IPS DF 6.9 (cell line): ENCODE measurements around the gene SOCS1.

Source experiments
- DNase-seq: peaks from one replicate; pipeline ENCODE4 v3.0.0-alpha.2; 2013; ENCODE audit warnings: low read depth, low spot score
- H3K27ac ChIP-seq: one replicate; pipeline ENCODE4 v1.5.1; 2013; ENCODE audit warnings: low read length, control low read depth
- H3K27me3 ChIP-seq: 2 replicates; pipeline ENCODE4 v1.6.1; 2013; ENCODE audit warnings: mild to moderate bottlenecking, low read length; ENCODE audit not compliant: control insufficient read depth, insufficient read depth
- H3K36me3 ChIP-seq: 2 replicates; pipeline ENCODE4 v1.6.1; 2013; ENCODE audit warnings: low read length; ENCODE audit not compliant: control insufficient read depth, insufficient read depth
- H3K4me1 ChIP-seq: 2 replicates; pipeline ENCODE4 v1.6.1; 2013; ENCODE audit warnings: low read length; ENCODE audit not compliant: control insufficient read depth, insufficient read depth
- H3K4me3 ChIP-seq: 2 replicates; pipeline ENCODE4 v1.5.1; 2013; ENCODE audit warnings: mild to moderate bottlenecking, low read length
- H3K9me3 ChIP-seq: 2 replicates; pipeline ENCODE4 v1.6.1; 2013; ENCODE audit warnings: low read length, inconsistent platforms; ENCODE audit not compliant: control insufficient read depth, insufficient read depth
- WGBS: extraction: QIAGEN DNeasy Blood & Tissue Kit; methylation state at CpG from one replicate; pipeline ENCODE4 v1.1.7; 2013; ENCODE audit warnings: mixed read lengths, missing lambda C conversion rate; ENCODE audit not compliant: insufficient read length, insufficient coverage; 5-methylcytosine and 5-hydroxymethylcytosine counted together

Gene SOCS1

DNA sequence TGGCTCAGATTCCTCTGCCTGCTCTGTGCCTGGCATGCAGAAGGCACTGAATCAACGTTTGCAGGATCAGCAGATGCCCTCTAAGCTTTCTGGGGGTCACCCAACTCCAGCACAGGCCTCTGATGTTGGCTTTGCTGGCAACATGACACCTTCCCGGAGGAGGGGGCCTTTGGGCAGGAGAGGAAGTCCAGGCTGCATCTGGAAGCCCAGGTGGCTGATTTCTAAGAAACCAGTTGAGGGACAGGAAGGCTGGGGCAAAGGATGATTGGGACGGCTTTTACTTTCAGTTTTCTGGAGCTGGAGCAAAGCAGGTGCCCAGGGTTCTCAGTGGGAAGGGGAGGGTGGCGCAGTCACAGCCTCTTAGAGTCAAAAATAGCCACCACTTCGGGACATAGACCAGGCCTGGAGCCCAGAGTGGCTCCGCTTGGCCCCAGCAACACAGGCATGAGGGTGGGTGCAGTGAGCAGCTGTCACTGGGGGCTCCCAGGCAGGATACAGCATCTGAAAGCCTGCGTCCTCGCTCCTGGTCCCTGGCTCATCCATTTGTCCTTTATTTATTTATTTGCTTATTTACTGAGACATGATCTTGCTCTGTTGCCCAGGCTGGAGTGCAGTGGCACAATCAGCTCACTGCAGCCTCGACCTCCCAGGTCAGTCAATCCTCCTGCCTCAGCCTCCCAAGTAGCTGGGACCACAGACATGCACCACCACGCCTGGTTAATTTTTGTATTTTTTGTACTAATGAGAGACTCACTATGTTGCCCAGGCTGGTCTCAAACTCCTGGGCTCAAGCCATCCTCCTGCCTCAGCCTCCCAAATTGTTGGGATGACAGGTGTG is 15.1 kb downstream of the SOCS1 start:
- no peaks in the 10 kb centered on the region for H3K9me3 ChIP-seq
- no peak overlapping the region for H3K27ac ChIP-seq
- H3K36me3 ChIP-seq = no peaks in the 10 kb centered on the region
- no peak for DNase-seq
- no CpG with 5 or more reads among the region's 10 CpGs for WGBS
- H3K27me3 ChIP-seq = no peaks in the 10 kb centered on the region
- no peaks in the 10 kb centered on the region for H3K4me1 ChIP-seq
- no peak overlapping the region for H3K4me3 ChIP-seq

DNA sequence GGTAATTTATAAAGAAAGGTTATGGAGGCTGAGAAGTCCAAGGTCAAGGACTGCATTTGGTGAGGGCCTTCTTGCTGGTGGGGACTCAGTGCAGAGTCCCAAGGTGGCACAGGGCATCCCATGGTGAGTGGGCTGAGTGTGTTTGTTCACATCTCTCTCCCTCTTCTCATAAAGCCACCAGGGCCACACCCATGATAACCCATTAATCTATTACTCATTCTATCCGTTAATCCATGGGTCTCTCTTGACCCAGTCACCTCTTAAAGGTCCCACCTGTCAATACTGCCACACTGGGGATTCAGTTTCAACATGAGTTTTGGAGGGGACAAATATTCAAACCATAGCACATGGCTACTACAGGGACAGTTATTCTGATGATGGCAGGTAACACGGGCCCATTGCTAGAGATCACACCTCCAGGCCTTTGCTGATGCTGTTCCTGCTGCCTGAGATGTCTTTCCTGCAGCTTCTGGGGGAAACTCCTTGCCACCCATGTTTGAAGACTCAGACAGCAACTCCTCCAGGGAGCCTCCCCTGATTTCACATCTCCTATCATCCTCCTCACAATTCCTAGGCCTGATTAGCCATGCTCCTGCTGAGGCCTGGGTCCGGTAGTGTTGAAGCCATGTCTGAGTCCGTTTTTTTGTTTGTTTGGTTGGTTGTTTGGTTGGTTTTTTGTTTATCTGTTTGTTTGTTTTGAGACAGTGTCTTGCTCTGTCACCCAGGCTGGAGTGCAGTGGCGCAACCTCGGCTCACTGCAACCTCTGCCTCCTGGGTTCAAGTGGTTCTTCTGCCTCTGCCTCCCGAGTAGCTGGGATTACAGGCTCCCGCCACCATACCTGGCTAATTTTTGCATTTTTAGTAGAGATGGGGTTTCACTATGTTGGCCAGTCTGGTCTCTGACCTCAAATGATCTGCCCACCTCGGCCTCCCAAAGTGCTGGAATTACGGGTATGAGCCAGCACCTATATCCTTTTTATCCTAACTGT is 16.1 kb downstream of the SOCS1 start:
- Histone ChIP-seq H3K27ac (no peak overlapping the region), H3K9me3 (no peaks in the 10 kb centered on the region)
- no CpG with 5 or more reads among the region's 10 CpGs for WGBS

DNA sequence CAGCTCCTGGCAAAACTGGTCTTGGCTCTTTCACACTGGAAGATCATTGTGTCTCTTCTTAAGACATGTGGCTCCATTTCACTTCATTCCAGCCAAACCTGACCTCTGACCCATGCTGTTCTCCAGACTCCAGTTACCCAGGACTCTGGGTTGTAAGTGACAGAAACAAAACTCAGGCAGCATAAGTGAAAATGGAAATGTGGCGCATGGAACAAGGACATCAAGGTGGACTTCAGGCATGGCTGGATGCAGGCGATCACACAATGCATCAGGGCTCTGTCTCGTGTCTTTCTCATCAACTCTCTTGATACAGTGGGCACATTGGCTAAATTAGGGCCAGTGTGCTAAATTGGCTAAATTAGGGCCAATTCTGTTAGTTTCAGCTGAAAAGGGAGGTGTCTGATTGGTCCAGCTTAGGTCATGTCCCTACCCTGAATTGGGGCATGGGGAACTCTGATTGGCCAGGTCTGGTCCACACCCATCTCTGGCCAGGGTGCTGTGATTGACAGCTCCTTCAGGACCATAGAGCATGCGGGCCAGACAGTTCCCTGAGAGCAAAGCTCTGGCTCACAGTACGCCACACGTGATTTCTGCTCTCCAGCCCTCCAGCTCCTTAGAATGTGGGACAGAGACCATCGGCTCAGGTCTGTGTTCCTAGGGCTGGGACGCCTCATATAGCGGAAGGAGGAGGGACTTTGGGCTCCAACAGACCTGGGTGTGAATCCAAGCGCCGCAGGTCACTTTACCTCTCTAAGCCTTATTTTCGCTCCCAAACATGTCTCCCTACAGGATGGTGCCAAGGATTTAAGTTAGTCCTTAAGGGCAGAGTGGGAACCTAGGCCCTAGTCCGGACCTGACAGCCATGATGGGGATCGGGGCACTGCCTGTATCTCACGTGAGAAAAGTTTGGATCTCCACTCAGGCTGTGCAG is 17.5 kb downstream of the SOCS1 start:
- Histone ChIP-seq H3K4me1 (no peaks in the 10 kb centered on the region), H3K36me3 (no peaks in the 10 kb centered on the region), H3K4me3 (no peak overlapping the region), H3K9me3 (no peaks in the 10 kb centered on the region), H3K27ac (no peak overlapping the region), H3K27me3 (no peaks in the 10 kb centered on the region; the same call in 1 of the 2 replicates)
- no peak for DNase-seq
- no CpG with 5 or more reads among the region's 15 CpGs for WGBS

More for the DNA sequence above, 16.1 kb downstream of the SOCS1 start:
- Histone ChIP-seq H3K36me3 (no peaks in the 10 kb centered on the region), H3K4me3 (no peak overlapping the region), H3K27me3 (no peaks in the 10 kb centered on the region; the same call in 1 of the 2 replicates), H3K4me1 (no peaks in the 10 kb centered on the region)
- no peak for DNase-seq

- Histone ChIP-seq H3K9me3 (no peaks in the 10 kb centered on the region), H3K27me3 (no peaks in the 10 kb centered on the region; the same call in 1 of the 2 replicates), H3K36me3 (no peaks in the 10 kb centered on the region), H3K27ac (no peak overlapping the region), H3K4me3 (no peak overlapping the region), H3K4me1 (peaks cover 3% of the 10 kb centered on the region)
- no peak for DNase-seq
- no CpG with 5 or more reads among the region's 10 CpGs for WGBS
These were observed 19.3 kb downstream of the SOCS1 start for GRCh38 chr16:11236461-11237254.

- no peak for DNase-seq
- Histone ChIP-seq H3K4me1 (peaks cover 3% of the 10 kb centered on the region), H3K36me3 (no peaks in the 10 kb centered on the region), H3K27me3 (no peaks in the 10 kb centered on the region; the same call in 1 of the 2 replicates), H3K9me3 (no peaks in the 10 kb centered on the region), H3K27ac (no peak overlapping the region), H3K4me3 (no peak overlapping the region)
- no CpG with 5 or more reads among the region's 5 CpGs for WGBS
These were observed 20.4 kb downstream of the SOCS1 start for GRCh38 chr16:11235703-11235991.

- Histone ChIP-seq H3K27ac (no peak overlapping the region), H3K9me3 (no peaks in the 10 kb centered on the region), H3K36me3 (no peaks in the 10 kb centered on the region), H3K4me1 (peaks cover 3% of the 10 kb centered on the region), H3K27me3 (no peaks in the 10 kb centered on the region; the same call in 1 of the 2 replicates), H3K4me3 (no peak overlapping the region)
- no CpG with 5 or more reads among the region's 13 CpGs for WGBS
- no peak for DNase-seq
These were observed 20.9 kb downstream of the SOCS1 start for GRCh38 chr16:11234884-11235702.

DNA sequence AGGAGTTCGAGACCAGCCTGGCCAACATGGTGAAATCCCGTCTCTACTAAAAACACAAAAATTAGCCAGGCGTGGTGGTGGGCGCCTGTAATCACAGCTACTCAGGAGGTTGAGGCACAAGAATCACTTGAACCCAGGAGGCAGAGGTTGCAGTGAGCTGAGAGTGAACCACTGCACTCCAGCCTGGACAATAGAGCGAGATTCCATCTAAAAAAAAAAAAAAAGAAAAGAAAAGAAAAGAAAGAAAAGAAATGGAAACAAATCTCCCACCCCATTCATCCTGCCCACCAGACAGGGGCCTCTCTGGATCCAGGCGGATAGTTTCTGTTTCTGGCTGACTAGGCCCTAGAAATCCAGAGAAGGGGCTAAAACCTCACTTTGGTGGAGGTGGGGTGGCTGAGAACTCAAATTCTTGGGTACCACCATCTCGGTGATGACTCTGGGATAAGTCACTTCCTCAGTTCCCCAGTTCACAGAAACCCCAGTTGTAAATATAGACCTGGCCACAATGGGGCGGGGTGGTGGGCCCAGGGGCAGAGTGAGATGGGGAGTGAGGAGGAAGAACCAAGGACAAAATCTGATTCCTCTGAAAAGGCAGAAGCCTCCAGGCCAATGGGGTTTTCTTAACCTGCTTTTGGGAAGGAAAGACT is 22.2 kb downstream of the SOCS1 start:
- Histone ChIP-seq H3K4me3 (no peak overlapping the region), H3K36me3 (no peaks in the 10 kb centered on the region), H3K4me1 (peaks cover 3% of the 10 kb centered on the region), H3K27ac (no peak overlapping the region), H3K27me3 (no peaks in the 10 kb centered on the region; the same call in 1 of the 2 replicates), H3K9me3 (no peaks in the 10 kb centered on the region)
- DNase-seq = no peak
- WGBS = no CpG with 5 or more reads among the region's 8 CpGs

- Histone ChIP-seq H3K36me3 (no peaks in the 10 kb centered on the region), H3K27me3 (no peaks in the 10 kb centered on the region; the same call in 1 of the 2 replicates), H3K4me1 (peaks cover 3% of the 10 kb centered on the region), H3K9me3 (no peaks in the 10 kb centered on the region), H3K27ac (no peak overlapping the region), H3K4me3 (no peak overlapping the region)
- DNase-seq = no peak
- WGBS = no CpG with 5 or more reads among the region's 35 CpGs
These were observed 22.9 kb downstream of the SOCS1 start for GRCh38 chr16:11232852-11233726.
